ENCODE data around the gene SEMA6D.
"Not testable (repeated sequence)": the region's sequence is repeated elsewhere in the genome, so short reads cannot be mapped to it uniquely, and the experiment has no call there.

The SEMA6D gene

GRCh38 chr15:47718497-47719437 is 1.5 kb downstream of the SEMA6D start:
- DNase-seq: no peak

- no peak for DNase-seq
Observed at GRCh38 chr15:47719730-47720129, 2.4 kb downstream of the SEMA6D start.

- no peak for DNase-seq
Observed at GRCh38 chr15:47720555-47720954, 3.2 kb downstream of the SEMA6D start.

- no peak for DNase-seq
Observed at GRCh38 chr15:47721676-47722075, 4.4 kb downstream of the SEMA6D start.

GRCh38 chr15:47724346-47724745 is 7.0 kb downstream of the SEMA6D start:
- DNase-seq: no peak

- DNase-seq: no peak
Observed at GRCh38 chr15:47725051-47725450, 7.7 kb downstream of the SEMA6D start.

- DNase-seq: no peak
Observed at GRCh38 chr15:47725906-47726305, 8.6 kb downstream of the SEMA6D start.

GRCh38 chr15:47726399-47726823 is 9.1 kb downstream of the SEMA6D start:
- no peak for DNase-seq

GRCh38 chr15:47727137-47727536 is 9.8 kb downstream of the SEMA6D start:
- DNase-seq: no peak

- no peak for DNase-seq
Observed at GRCh38 chr15:47727676-47728075, 10.4 kb downstream of the SEMA6D start.

- DNase-seq: no peak
Observed at GRCh38 chr15:47728426-47728825, 11.1 kb downstream of the SEMA6D start.

GRCh38 chr15:47728886-47729285 is 11.6 kb downstream of the SEMA6D start:
- DNase-seq: no peak

GRCh38 chr15:47731230-47731629 is 13.9 kb downstream of the SEMA6D start:
- DNase-seq: no peak

GRCh38 chr15:47732248-47732647 is 14.9 kb downstream of the SEMA6D start:
- DNase-seq: no peak

GRCh38 chr15:47733085-47733484 is 15.8 kb downstream of the SEMA6D start:
- no peak for DNase-seq

- DNase-seq: no peak
Observed at GRCh38 chr15:47736143-47736786, 19.0 kb downstream of the SEMA6D start.

- DNase-seq: no peak
Observed at GRCh38 chr15:47737477-47737876, 20.2 kb downstream of the SEMA6D start.

GRCh38 chr15:47738144-47738825 is 21.0 kb downstream of the SEMA6D start:
- not testable (repeated sequence) for DNase-seq

- DNase-seq: no peak
Observed at GRCh38 chr15:47741082-47741481, 23.8 kb downstream of the SEMA6D start.

- DNase-seq: no peak
Observed at GRCh38 chr15:47741907-47742306, 24.6 kb downstream of the SEMA6D start.

GRCh38 chr15:47742334-47742733 is 25.0 kb downstream of the SEMA6D start:
- DNase-seq: no peak

GRCh38 chr15:47742742-47743141 is 25.4 kb downstream of the SEMA6D start:
- DNase-seq: no peak

GRCh38 chr15:47743385-47743784 is 26.1 kb downstream of the SEMA6D start:
- no peak for DNase-seq

- no peak for DNase-seq
Observed at GRCh38 chr15:47743886-47744285, 26.6 kb downstream of the SEMA6D start.
